Pericardium fibroblast (primary cell): ENCODE results near the gene GDPD2. TPM values are rescaled to one million over a fixed set of nuclear protein-coding genes. Genes with fewer than 3 reads are reported as not detected.

Experiments used
- total RNA-seq: library from RNA; depleted of rRNA; stranded (reverse); fragments of >200 nt; gene quantifications from 2 replicates; pipeline ENCODE4 v1.2.3, GENCODE V29; 2015

The GDPD2 gene, protein sequence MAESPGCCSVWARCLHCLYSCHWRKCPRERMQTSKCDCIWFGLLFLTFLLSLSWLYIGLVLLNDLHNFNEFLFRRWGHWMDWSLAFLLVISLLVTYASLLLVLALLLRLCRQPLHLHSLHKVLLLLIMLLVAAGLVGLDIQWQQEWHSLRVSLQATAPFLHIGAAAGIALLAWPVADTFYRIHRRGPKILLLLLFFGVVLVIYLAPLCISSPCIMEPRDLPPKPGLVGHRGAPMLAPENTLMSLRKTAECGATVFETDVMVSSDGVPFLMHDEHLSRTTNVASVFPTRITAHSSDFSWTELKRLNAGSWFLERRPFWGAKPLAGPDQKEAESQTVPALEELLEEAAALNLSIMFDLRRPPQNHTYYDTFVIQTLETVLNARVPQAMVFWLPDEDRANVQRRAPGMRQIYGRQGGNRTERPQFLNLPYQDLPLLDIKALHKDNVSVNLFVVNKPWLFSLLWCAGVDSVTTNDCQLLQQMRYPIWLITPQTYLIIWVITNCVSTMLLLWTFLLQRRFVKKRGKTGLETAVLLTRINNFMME
- total RNA-seq: not detected in 2 replicates

DNA sequence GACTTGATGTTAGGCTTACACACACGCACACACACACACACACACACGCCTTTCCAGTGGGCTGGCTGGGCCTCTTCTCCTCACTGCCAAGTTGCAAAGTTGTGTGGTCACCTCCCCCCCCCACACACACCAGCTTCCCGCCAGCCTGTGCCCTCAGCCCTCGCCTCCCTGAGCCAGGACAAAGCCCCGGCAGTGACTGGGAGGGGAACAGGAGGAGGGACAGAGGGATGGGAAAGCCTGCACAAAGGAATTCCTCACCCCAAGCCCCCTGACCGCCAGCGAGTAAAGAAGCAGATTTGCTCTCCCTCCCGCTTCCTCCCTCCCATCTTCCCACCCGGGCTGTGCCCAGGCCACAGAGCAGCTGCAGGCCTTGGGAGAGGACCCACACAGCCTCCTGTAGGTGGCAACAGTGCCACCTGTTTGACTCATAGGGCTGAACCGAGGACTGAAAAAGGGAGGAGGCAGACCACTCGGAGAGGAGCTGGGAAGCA, at the start of gene GDPD2:
Gene GDPD2, plus strand, starts transcription at position 464 of the 491 bp plus-strand sequence. CDS start 1,671 bp downstream, outside the sequence.

DNA sequence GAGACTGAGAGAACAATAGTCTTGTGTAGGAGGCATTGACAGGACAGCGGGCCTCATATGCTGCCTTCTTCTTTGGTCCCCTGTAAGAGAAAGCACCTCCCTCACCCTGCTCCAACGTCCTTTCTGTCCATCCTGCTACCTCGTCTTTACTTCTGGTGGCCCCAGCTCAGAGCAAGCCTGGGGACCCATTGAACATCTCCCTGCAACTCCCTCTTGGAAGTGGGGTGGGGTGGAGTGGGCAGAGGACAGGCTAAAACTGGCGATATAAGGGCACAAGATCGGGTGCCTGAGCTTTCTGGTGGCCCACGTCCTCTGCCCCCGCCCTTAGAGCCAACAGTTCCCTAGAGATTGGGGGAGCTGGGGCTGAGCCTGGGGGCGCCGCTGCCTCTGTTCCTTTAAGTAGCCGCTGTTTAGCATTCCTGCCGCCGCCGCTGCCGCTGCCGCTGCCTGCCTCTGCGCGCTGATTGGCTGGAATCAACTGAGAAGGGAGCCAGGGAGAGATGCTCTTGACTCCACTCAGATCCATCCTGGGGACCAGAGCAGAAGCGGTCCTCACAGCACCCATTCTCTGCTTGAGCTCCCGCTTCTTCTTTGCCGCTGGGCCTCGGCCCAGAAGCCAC, 21.3 kb downstream of the GDPD2 start, which contains the start of gene DLG3:
Gene DLG3, plus strand, starts transcription at position 510 of the 620 bp plus-strand sequence. CDS start 367 bp downstream, outside the sequence.

Other genes with a start within 250 kb of the GDPD2 start
- not detected in 2 replicates for gene DGAT2L6, start 245.8 kb upstream of the GDPD2 start, total RNA-seq
- gene AWAT1, start 188.7 kb upstream of the GDPD2 start, total RNA-seq: not detected in 2 replicates
- not detected in 2 replicates for gene P2RY4, start 163.1 kb upstream of the GDPD2 start, total RNA-seq
- gene ARR3, start 155.0 kb upstream of the GDPD2 start, total RNA-seq: not detected in 2 replicates
- not detected in 2 replicates for gene RAB41, start 141.1 kb upstream of the GDPD2 start, total RNA-seq
- gene PDZD11, start 133.4 kb upstream of the GDPD2 start, total RNA-seq: 50.2 and 62.2 TPM in 2 replicates
- 0.35 and 1.5 TPM in 2 replicates for gene KIF4A, start 133.2 kb upstream of the GDPD2 start, total RNA-seq
- 3.3 and 7.9 TPM in 2 replicates for gene DLG3, start 21.5 kb downstream of the GDPD2 start, total RNA-seq